Vein endothelial cell (primary cell): ENCODE measurements around the gene CROT. TPM values are rescaled to one million over a fixed set of nuclear protein-coding genes. Genes with fewer than 3 reads are reported as not detected.

Experiments
- small RNA-seq: library from RNA; depleted of rRNA; stranded (forward); fragments of <200 nt; gene quantifications from one replicate; pipeline ENCODE3, GENCODE V24; 2012
- total RNA-seq: library from RNA; depleted of rRNA; stranded (reverse); fragments of >200 nt; gene quantifications from 2 replicates; pipeline ENCODE4 v1.2.3, GENCODE V29; 2012

Gene CROT
- total RNA-seq = 7.5 and 9.8 TPM in 2 replicates

DNA sequence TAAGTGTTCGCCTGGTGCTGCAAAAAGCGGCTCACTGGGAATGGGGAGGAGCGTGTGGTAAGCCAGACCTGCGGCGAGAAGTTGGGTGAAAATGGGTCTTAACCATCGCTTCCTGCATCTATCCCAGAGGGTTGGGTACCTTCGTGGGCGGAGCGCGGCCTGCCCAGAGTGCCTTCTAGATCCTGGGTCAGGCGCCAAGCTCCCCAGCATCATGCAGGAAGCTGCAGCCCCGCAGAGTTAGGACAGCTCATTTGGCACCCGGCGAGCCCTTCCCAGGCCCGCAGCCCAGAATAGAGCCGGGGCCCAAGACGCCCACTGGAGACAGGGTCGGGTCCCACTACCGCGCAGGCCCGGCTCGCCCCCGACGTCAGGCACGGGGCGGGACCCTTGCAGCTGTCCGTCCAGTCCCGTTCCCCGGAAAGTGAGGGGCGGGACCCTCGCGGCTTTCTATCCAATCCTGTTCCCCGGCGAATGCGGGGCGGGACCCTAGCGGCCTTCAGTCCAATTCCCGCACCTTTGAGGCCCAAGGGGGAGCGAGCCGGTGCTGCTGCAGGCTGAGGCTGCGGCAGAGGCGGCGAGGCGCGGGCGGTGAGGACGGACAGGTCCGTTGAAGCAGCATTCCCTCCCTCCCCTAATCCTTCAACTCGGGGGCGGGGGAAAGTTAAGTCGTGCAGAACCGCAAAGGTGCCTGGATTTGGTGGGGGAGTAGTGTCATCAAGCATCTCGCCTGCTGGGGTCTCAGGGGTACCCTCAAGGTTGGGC is at the start of gene CROT:
TSS of gene CROT (plus strand) at position 499 of the 762 bp plus-strand sequence. CDS start 3,405 bp downstream, outside the sequence.

Small RNA genes lying within 50 kb of the gene (small RNA-seq; reads per million reads assigned to genes)
- gene RF02195 (not detected), gene RF02196 (not detected)

Other genes with a start within 250 kb of the CROT start
- gene DMTF1, start 193.2 kb upstream of the CROT start, total RNA-seq = 66.3 and 89.1 TPM in 2 replicates
- 21.2 and 28.0 TPM in 2 replicates for gene TMEM243, start 125.9 kb upstream of the CROT start, total RNA-seq
- gene ABCB4, start 130.0 kb downstream of the CROT start, total RNA-seq = not detected in 2 replicates